Measurements from ENCODE around the gene MORN5.

The MORN5 gene

GRCh38 chr9:122228568-122229484 is 69.1 kb downstream of the MORN5 start, which contains the start of gene LHX6:
TSS of gene LHX6 (minus strand) at chr9:122228957. CDS start at chr9:122228740, 217 bp downstream.
- DNase-seq (ENCODE audit: low read depth in 2 of 2): no peak

GRCh38 chr9:122229485-122229837 is 69.8 kb downstream of the MORN5 start:
- DNase-seq (ENCODE audit: low read depth in 2 of 2): no peak

DNA sequence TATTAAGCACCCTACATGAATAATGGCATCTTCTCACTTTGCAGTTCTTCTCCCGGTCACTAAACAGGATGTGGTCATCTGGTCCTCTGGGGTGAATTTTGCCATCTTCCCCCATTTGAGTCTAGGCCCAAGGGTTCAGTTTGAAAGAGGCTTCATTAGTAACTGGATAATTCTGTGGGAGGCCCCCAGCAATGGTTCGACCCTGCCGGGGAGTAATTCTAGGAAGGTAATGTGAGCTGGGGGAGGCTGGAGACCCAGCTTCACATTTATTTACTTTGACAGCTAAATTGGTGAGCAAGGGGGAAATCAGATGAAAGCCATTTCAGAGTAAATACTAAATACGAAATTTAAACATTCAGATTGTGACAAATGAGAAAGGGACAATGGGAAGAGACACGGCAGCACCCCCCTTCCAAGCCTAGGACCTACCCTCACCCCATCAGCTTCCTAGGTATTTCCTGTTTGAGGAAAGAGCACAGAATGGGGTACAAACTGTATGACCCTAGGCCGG is 73.1 kb downstream of the MORN5 start:
- no peak for DNase-seq (ENCODE audit: low read depth in 2 of 2)

GRCh38 chr9:122234022-122234748 is 74.5 kb downstream of the MORN5 start:
- no peak for DNase-seq (ENCODE audit: low read depth in 2 of 2)

DNA sequence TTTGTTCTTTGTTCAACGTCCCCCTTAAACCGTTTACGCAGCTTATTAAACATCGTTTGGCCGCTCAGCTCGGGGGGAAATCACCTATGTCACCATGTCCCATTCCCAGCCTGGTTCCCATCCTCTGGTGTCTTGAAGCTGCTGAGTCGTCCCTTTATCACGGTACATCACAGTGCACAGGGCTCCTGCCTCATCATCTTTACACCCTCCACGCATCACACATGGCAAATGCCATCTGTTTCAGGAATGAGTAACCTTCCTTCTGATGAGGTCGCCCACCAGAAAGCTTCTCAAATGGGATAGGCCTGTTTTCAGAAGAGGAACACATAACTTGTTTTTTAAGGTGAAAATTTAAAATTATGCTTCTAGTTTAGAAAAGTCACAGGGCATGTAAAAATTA is 77.0 kb downstream of the MORN5 start:
- no peak for DNase-seq (ENCODE audit: low read depth in 2 of 2)

DNA sequence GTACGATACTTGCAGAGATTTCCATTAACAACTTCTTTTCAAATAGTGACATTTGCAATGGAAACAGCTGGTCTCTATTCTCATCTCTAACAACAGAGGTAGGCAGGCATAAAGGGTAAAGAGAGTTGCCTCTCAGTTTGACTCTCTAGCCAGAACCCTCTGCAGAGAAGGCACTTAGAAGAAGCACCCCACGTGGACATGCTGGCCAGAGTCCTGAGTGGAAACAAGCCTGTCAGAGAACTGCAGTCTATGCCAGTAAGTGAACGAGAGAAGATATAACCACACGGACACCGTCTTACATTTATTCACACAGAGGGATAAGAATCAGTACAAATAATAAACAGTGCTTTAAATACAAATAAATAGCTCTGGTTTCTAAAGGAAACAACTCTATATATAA is 80.0 kb downstream of the MORN5 start:
- no peak for DNase-seq (ENCODE audit: low read depth in 2 of 2)

- no peak for DNase-seq (ENCODE audit: low read depth in 2 of 2)
These were observed 84.6 kb downstream of the MORN5 start for GRCh38 chr9:122244349-122244748.

- no peak for DNase-seq (ENCODE audit: low read depth in 2 of 2)
These were observed 87.0 kb downstream of the MORN5 start for GRCh38 chr9:122246666-122247065.

DNA sequence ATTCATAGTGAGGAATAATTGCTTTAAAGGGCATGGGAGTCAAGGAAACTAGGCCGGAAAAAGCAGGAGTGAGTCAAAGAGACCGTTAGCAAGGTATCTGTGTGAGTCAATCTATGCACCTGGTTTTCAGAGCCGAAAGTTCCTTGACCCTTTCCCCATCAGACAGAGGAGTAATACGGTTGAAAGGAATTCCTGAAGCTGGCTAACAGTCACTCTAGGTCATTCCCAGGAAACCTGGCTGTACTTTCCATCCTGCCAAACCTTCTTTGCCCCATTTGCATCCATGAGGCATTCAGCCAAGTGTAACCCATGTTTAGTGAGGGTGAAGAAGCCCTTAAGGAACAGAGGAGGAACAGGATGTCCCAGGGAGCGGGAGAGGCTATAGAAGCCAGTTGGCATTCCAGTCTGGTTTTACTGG is 88.7 kb downstream of the MORN5 start:
- DNase-seq (ENCODE audit: low read depth in 2 of 2): no peak

Data from stimulated activated CD4-positive, alpha-beta T cell treated with anti-CD3 and anti-CD28 coated beads, Interleukin-12 subunit alpha, Interleukin-12 subunit beta, amount 100 ng/mL, for 24 hours (primary cell).